CD8-positive, alpha-beta memory T cell (primary cell): ENCODE data around the gene STXBP2. TPM values are rescaled to one million over a fixed set of nuclear protein-coding genes. Genes with fewer than 3 reads are reported as not detected.

Source experiments
- CTCF ChIA-PET: fragments of 350-600 bp; sonication (Branson Sonifier 250); formaldehyde crosslinking; loops from one replicate; lab custom pipeline; 2021; ENCODE audit warnings: antibody characterized with exemption; lab: Charles Lee
- POLR2A ChIA-PET: fragments of 350-600 bp; sonication (Branson Sonifier 250); formaldehyde crosslinking; loops from one replicate; lab custom pipeline; 2021; ENCODE audit warnings: antibody characterized with exemption; lab: Charles Lee
- DNase-seq, 5 donors: peaks; one replicate each; pipeline versions ENCODE4 v3.0.0 to v3.0.0-alpha.2; 2020 to 2022; ENCODE audit warnings: mixed read lengths in 1 of 5
- H3K27ac ChIP-seq: one replicate; pipeline ENCODE4 v1.7.0; 2013; ENCODE audit warnings: low read depth, mild to moderate bottlenecking, low read length, moderate library complexity
- H3K27me3 ChIP-seq: 2 replicates; pipeline ENCODE4 v1.7.0; 2013; ENCODE audit warnings: low read length, mild to moderate bottlenecking; ENCODE audit not compliant: insufficient read depth, poor library complexity, severe bottlenecking
- H3K36me3 ChIP-seq: 2 replicates; pipeline ENCODE4 v1.7.0; 2013; ENCODE audit warnings: mild to moderate bottlenecking, low read length, moderate library complexity; ENCODE audit not compliant: insufficient read depth
- H3K4me1 ChIP-seq: 2 replicates; pipeline ENCODE4 v1.7.0; 2013; ENCODE audit warnings: mild to moderate bottlenecking, low read length, moderate library complexity; ENCODE audit not compliant: insufficient read depth
- H3K4me3 ChIP-seq: 2 replicates; pipeline ENCODE4 v1.7.0; 2013; ENCODE audit warnings: mild to moderate bottlenecking, low read length
- H3K9me3 ChIP-seq: 2 replicates; pipeline ENCODE4 v1.7.0; 2013; ENCODE audit warnings: mild to moderate bottlenecking, low read length
- H3K27ac Mint-ChIP-seq, 8 donors: one replicate each; pipeline ENCODE4 v1.8.0; 2020 to 2021; ENCODE audit warnings: mixed read lengths in 8 of 8, mild to moderate bottlenecking in 6 of 8, inconsistent platforms in 3 of 8, moderate library complexity in 3 of 8
- H3K27me3 Mint-ChIP-seq, 2 donors: one replicate each; pipeline ENCODE4 v1.8.0; 2020 to 2021; ENCODE audit warnings: mixed read lengths in 2 of 2, mild to moderate bottlenecking in 1 of 2, moderate library complexity in 1 of 2
- H3K36me3 Mint-ChIP-seq, 3 donors: one replicate each; pipeline ENCODE4 v1.8.0; 2020 to 2021; ENCODE audit warnings: mixed read lengths in 3 of 3, inconsistent platforms in 1 of 3, mild to moderate bottlenecking in 1 of 3
- H3K4me1 Mint-ChIP-seq, 3 donors: one replicate each; pipeline ENCODE4 v1.8.0; 2020 to 2021; ENCODE audit warnings: mixed read lengths in 3 of 3, inconsistent platforms in 1 of 3, mild to moderate bottlenecking in 1 of 3
- H3K4me3 Mint-ChIP-seq, 7 donors: one replicate each; pipeline ENCODE4 v1.8.0; 2020 to 2021; ENCODE audit warnings: mixed read lengths in 7 of 7, mild to moderate bottlenecking in 6 of 7, moderate library complexity in 4 of 7, inconsistent platforms in 2 of 7
- H3K9me3 Mint-ChIP-seq, 5 donors: one replicate each; pipeline ENCODE4 v1.8.0; 2020 to 2022; ENCODE audit warnings: mixed read lengths in 5 of 5, mild to moderate bottlenecking in 3 of 5, moderate library complexity in 2 of 5, inconsistent platforms in 1 of 5
- polyA plus RNA-seq: library from polyadenylated mRNA; unstranded; fragments of 300-500 nt; fragmentation: Illumina TruSeq; gene quantifications from one replicate; pipeline ENCODE4 v1.2.3, GENCODE V29; 2021
- total RNA-seq, 2 experiments: library from RNA; stranded (reverse); gene quantifications; one replicate each; pipeline ENCODE4 v1.2.3, GENCODE V29; 2021

Gene STXBP2
- total and polyA plus RNA-seq, 3 experiments from 2014 or later: 75.2 to 80.5 (median 80.1) TPM

DNA sequence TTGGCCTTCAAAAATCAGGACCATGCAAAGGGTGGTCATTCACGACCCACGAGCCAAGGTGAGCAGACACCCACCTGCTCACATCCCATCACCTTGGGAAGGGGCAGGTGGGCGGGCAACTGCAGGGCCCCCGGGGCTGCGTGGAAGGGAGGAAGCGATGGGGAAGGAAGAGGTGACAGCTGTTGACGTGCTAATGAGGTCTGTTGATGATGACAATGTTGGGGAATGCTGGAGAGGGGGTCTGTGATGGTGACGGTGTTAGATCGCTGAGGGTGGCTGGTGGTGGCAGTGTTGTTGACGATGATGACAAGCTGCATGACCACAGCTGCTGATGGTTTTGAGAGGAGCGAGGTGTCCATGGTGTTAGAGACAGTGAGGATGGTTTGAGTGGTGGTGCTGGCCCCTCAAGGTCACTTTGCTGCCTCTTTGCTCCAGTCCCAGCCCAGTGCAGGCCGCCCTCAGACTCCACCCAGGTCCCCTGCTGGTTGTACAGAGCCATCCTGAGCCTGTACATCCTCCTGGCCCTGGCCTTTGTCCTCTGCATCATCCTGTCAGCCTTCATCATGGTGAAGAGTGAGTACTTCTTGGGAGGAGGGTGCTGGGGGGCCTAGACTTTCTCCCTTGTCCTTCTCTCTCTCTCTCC lies 40.9 kb downstream of the STXBP2 start:
- Mint-ChIP-seq H3K9me3 (no peaks in the 10 kb centered on the region), H3K27me3 (peaks cover 19 to 50% of the 10 kb centered on the region in 2 donors), H3K4me1 (peaks cover 30 to 59% (median 45%) of the 10 kb centered on the region in 3 donors), H3K36me3 (peaks cover 0 to 11% (median 0%) of the 10 kb centered on the region in 3 donors), H3K27ac (peak overlapping the region in 3 of 8 donors; percentile 43 to 60 (median 57)), H3K4me3 (peak overlapping the region in 3 of 7 donors; percentile 27 to 58 (median 37))
- POLR2A ChIA-PET: no interaction called here
- DNase-seq: no peak
- Histone ChIP-seq H3K36me3 (peaks cover 5% of the 10 kb centered on the region), H3K4me3 (no peak overlapping the region), H3K4me1 (peaks cover 35% of the 10 kb centered on the region), H3K9me3 (no peaks in the 10 kb centered on the region), H3K27me3 (no peaks in the 10 kb centered on the region), H3K27ac (no peak overlapping the region)
- CTCF ChIA-PET: interaction anchor here (0.9 to 2.2 kb wide), 3 partner anchors 109 to 124 kb away, joined by 3 to 12 read pairs (median 3); no protein-coding TSS in a partner anchor

DNA sequence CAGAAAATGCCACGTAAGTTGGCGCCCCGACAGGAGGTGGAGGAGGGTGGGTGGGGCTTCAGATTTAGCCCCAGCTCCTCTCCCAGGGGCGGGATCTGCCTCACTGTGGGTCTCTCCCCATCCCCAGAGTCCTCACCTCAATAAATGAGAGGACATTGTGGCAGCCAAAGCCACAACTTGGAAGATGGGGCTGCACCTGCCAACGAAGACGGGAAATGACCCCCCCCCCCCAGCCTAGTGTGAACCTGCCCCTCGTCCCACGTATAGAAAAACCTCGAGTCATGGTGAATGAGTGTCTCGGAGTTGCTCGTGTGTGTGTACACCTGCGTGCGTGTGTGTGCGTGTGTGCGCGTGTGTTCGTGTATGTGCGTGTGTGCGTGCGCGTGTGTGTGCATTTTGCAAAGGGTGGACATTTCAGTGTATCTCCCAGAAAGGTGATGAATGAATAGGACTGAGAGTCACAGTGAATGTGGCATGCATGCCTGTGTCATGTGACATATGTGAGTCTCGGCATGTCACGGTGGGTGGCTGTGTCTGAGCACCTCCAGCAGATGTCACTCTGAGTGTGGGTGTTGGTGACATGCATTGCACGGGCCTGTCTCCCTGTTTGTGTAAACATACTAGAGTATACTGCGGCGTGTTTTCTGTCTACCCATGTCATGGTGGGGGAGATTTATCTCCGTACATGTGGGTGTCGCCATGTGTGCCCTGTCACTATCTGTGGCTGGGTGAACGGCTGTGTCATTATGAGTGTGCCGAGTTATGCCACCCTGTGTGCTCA lies 42.3 kb downstream of the STXBP2 start:
- no peaks in the 10 kb centered on the region for H3K9me3 ChIP-seq
- DNase-seq: peak; percentile 38 to 82 (median 60)
- ChIA-PET CTCF (interaction anchor here (0.7 to 2.2 kb wide), 3 partner anchors 10 to 120 kb away, joined by 3 to 12 read pairs (median 3); no protein-coding TSS in a partner anchor), POLR2A (no interaction called here)
- Mint-ChIP-seq H3K27ac (peak overlapping the region; percentile 39 to 92 (median 78)), H3K4me1 (peaks cover 32 to 60% (median 43%) of the 10 kb centered on the region in 3 donors), H3K4me3 (peak overlapping the region; percentile 54 to 86 (median 74)), H3K36me3 (peaks cover 0 to 17% (median 2%) of the 10 kb centered on the region in 3 donors), H3K27me3 (peaks cover 14 to 37% of the 10 kb centered on the region in 2 donors), H3K9me3 (no peaks in the 10 kb centered on the region)
- no peaks in the 10 kb centered on the region for H3K27me3 ChIP-seq
- H3K4me1 ChIP-seq: peaks cover 35% of the 10 kb centered on the region
- H3K4me3 ChIP-seq: no peak overlapping the region
- no peak overlapping the region for H3K27ac ChIP-seq
- peaks cover 6% of the 10 kb centered on the region for H3K36me3 ChIP-seq

GRCh38 chr19:7679771-7680605 lies 43.1 kb downstream of the STXBP2 start:
- Histone ChIP-seq H3K36me3 (peaks cover 6% of the 10 kb centered on the region), H3K27ac (peak overlapping the region; percentile 82), H3K4me1 (peaks cover 35% of the 10 kb centered on the region), H3K27me3 (no peaks in the 10 kb centered on the region), H3K4me3 (peak overlapping the region; percentile 83), H3K9me3 (no peaks in the 10 kb centered on the region)
- Mint-ChIP-seq H3K27ac (peak overlapping the region; percentile 69 to 92 (median 86)), H3K9me3 (no peaks in the 10 kb centered on the region), H3K4me3 (peak overlapping the region; percentile 54 to 86 (median 81)), H3K36me3 (peaks cover 0 to 17% (median 2%) of the 10 kb centered on the region in 3 donors), H3K4me1 (peaks cover 30 to 58% (median 39%) of the 10 kb centered on the region in 3 donors), H3K27me3 (peaks cover 11 to 32% of the 10 kb centered on the region in 2 donors)
- CTCF ChIA-PET: interaction anchor here (0.8 to 3.2 kb wide), 30 partner anchors 9 to 578 kb away, joined by 3 to 61 read pairs (median 5); partner anchors contain the start of genes PET100, RETN and STXBP2
- DNase-seq: no peak
- POLR2A ChIA-PET: interaction anchor here (0.6 to 1.6 kb wide), 3 partner anchors 42 to 190 kb away, joined by 3 to 5 read pairs (median 4); partner anchors contain the start of genes PET100, STXBP2 and XAB2

- Mint-ChIP-seq H3K4me1 (peaks cover 30 to 57% (median 37%) of the 10 kb centered on the region in 3 donors), H3K27ac (peak within 1 kb of the TSS; percentile 81 to 97 (median 92)), H3K4me3 (peak within 1 kb of the TSS; percentile 86 to 96 (median 86)), H3K9me3 (no peaks in the 10 kb centered on the region), H3K27me3 (peaks cover 12 to 30% of the 10 kb centered on the region in 2 donors), H3K36me3 (peaks cover 0 to 24% (median 2%) of the 10 kb centered on the region in 3 donors)
- H3K27me3 ChIP-seq: no peaks in the 10 kb centered on the region
- H3K9me3 ChIP-seq: no peaks in the 10 kb centered on the region
- peaks cover 6% of the 10 kb centered on the region for H3K36me3 ChIP-seq
- ChIA-PET CTCF (interaction anchor here (0.6 to 3.2 kb wide), 51 partner anchors 9 to 581 kb away, joined by 3 to 61 read pairs (median 4); partner anchors contain the start of genes PET100, RETN and STXBP2), POLR2A (interaction anchor here (0.6 to 1.6 kb wide), 7 partner anchors 25 to 331 kb away, joined by 3 to 5 read pairs (median 3); partner anchors contain the start of genes MAP2K7, PET100, STXBP2 and XAB2)
- peaks cover 35% of the 10 kb centered on the region for H3K4me1 ChIP-seq
- DNase-seq: peak; percentile 81 to 88 (median 82)
- peak within 1 kb of the TSS; percentile 83 for H3K4me3 ChIP-seq
- H3K27ac ChIP-seq: peak within 1 kb of the TSS; percentile 82
Measured at GRCh38 chr19:7680606-7681339, 43.9 kb downstream of the STXBP2 start, which contains the start of gene TRAPPC5. TRAPPC5 (plus strand) TSS chr19:7680833; CDS start chr19:7682254, 1,421 bp downstream.

DNA sequence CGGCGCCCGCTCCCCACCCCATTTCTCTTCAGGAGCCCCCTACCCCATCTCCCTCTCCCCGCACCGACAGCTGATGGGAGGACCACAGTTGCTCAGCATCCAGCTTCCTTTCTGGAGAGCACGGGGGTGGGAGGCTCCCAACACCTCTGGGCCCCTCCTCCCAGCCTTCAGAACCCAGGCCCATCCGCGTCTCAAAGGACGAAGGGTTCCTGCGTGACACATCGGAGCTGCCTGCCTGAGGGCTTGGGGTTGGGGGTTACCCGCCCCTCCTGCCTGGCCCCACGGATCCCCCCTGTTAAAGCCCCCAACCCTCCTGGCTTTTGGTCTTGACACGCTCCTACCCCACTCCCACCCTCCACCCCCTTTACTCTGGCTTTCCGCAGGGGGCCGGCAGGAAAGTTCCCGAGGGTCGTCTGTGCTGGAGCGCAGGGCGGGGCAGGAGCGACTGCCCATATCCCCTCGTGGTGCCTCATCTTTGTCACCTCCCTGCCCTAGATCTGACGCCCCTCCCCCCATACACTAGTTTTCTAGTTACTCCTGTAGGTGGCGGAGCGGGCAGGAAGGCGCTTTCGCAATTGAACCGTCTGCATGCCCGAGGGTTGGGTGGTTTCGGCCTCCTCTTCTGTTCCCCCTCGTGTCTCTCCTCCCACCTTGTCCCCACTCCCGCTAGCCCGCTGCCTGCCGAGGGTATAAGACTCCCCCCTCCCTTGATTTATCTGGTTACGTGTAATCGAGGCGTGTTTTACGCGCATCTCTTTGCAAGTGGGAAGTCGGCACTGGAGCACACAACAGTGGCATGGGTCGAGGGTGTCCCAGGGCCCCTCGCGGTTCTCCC lies 44.6 kb downstream of the STXBP2 start:
- H3K27ac ChIP-seq: peak overlapping the region; percentile 82

More for the DNA sequence above, 44.6 kb downstream of the STXBP2 start:
- Mint-ChIP-seq H3K9me3 (no peaks in the 10 kb centered on the region), H3K27ac (peak overlapping the region; percentile 81 to 97 (median 89)), H3K36me3 (peaks cover 0 to 24% (median 2%) of the 10 kb centered on the region in 3 donors), H3K4me3 (peak overlapping the region; percentile 86 to 96 (median 86)), H3K4me1 (peaks cover 26 to 49% (median 34%) of the 10 kb centered on the region in 3 donors), H3K27me3 (peaks cover 8 to 23% of the 10 kb centered on the region in 2 donors)
- ChIA-PET CTCF (interaction anchor here (0.6 to 3.2 kb wide), 48 partner anchors 8 to 582 kb away, joined by 3 to 61 read pairs (median 4); partner anchors contain the start of genes PET100, RETN and STXBP2), POLR2A (interaction anchor here (0.8 to 1.6 kb wide), 6 partner anchors 25 to 331 kb away, joined by 3 to 5 read pairs (median 3); partner anchors contain the start of genes MAP2K7 and STXBP2)
- H3K4me1 ChIP-seq: peaks cover 31% of the 10 kb centered on the region
- no peaks in the 10 kb centered on the region for H3K27me3 ChIP-seq
- peaks cover 6% of the 10 kb centered on the region for H3K36me3 ChIP-seq
- peak overlapping the region; percentile 83 for H3K4me3 ChIP-seq
- no peaks in the 10 kb centered on the region for H3K9me3 ChIP-seq
- DNase-seq: peak; percentile 70 to 86 (median 74)
